ENCODE results near the gene C6orf120.

C6orf120 gene

GRCh38 chr6:169752074-169752623 lies 50.2 kb downstream of the C6orf120 start:
- H3K14ac ChIP-seq (ENCODE audit: low read length): peak overlapping the region; percentile 91
- peak overlapping the region; percentile 42 for H2AK5ac ChIP-seq (ENCODE audit: low read length)
- peak overlapping the region; percentile 41 for H3K4ac ChIP-seq (ENCODE audit: low read depth, low read length)
- H2BK120ac ChIP-seq (ENCODE audit: insufficient read depth, low read length, poor library complexity): peak overlapping the region; percentile 55
- peak overlapping the region; percentile 52 for H2BK5ac ChIP-seq (ENCODE audit: low read depth, low read length, poor library complexity)
- H4K8ac ChIP-seq (ENCODE audit: low read depth, low read length): peak overlapping the region; percentile 93
- peaks cover 10% of the 10 kb centered on the region for H3K79me1 ChIP-seq (ENCODE audit: low read length)
- no CpG with 5 or more reads among the region's 19 CpGs for WGBS (ENCODE audit: extremely low coverage, insufficient coverage, insufficient read length)
- peaks cover 8% of the 10 kb centered on the region for H3K79me2 ChIP-seq (ENCODE audit: control insufficient read depth, insufficient read depth, low read length, poor library complexity)
- H3K27ac ChIP-seq (ENCODE audit: low read depth, low read length): peak overlapping the region; percentile 85
- peaks cover 3 to 5% of the 10 kb centered on the region in 2 experiments for H3K4me1 ChIP-seq (ENCODE audit: control insufficient read depth in 1 of 2, insufficient read depth in 2 of 2, low read length in 2 of 2)
- peak overlapping the region; percentile 82 for H4K12ac ChIP-seq (ENCODE audit: low read depth, low read length)
- H3K9me3 ChIP-seq (ENCODE audit: insufficient read depth, low read depth, low read length): no peaks in the 10 kb centered on the region
- DNase-seq: peak in 1 of 2 donors; percentile 2
- peak overlapping the region; percentile 88 for H2AFZ ChIP-seq (ENCODE audit: insufficient read depth, low read length, poor library complexity)
- H3K9ac ChIP-seq (ENCODE audit: low read length): peak overlapping the region; percentile 97
- peak overlapping the region; percentile 52 for H3K18ac ChIP-seq (ENCODE audit: low read length)
- no peaks in the 10 kb centered on the region for H3K27me3 ChIP-seq (ENCODE audit: insufficient read depth, low read length)
- H3K4me2 ChIP-seq (ENCODE audit: low read length): peak overlapping the region; percentile 85
- peak overlapping the region; percentile 98 for H3K4me3 ChIP-seq (ENCODE audit: low read depth, low read length)
- no peak overlapping the region for H2BK12ac ChIP-seq (ENCODE audit: low read length)
- H4K91ac ChIP-seq (ENCODE audit: low read depth, low read length): peak overlapping the region; percentile 87
- H3K36me3 ChIP-seq (ENCODE audit: control insufficient read depth in 1 of 2, insufficient read depth in 2 of 2, low read length in 2 of 2): peaks cover 0 to 5% of the 10 kb centered on the region in 2 experiments
- no peak overlapping the region for H3K23ac ChIP-seq (ENCODE audit: low read length)

All from trophoblast cell (in vitro differentiated cells and primary cell).